ENCODE results near the gene SLC25A17.

DNA sequence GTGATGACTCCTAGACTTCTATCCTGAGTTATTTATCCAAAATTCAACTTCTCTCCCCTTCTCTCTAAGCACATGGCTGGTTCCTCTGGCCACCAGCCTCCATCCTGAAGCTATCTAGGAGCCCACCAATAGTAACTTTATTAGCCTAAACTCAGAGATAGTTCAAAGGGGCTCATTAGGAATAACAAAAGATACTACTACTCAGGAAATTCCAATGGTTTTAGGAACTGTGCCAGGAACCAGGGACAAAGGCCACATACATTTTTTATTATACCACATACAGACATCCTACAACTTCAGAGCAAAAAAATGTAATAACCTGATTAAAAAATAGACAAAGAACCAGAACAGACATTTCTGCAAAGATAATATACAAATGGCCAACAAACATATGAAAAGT lies 27.9 kb downstream of the SLC25A17 start:
- no peak for TF ChIP-seq CTCF (IDR thresholded peaks at IDR 0.05)
- no peak for TF ChIP-seq POLR2A (IDR thresholded peaks at IDR 0.05)
